ENCODE measurements around the gene FAM83D.
A peak's percentile ranks its signal among the peaks of the same experiment; 100 is the strongest.

GRCh38 chr20:38962044-38962927 lies 36.1 kb downstream of the FAM83D start, which contains the start of gene DHX35:
- TF ChIP-seq MAX (IDR thresholded peaks at IDR 0.05) = peak; percentile 99
- TF ChIP-seq TAF1 (IDR thresholded peaks at IDR 0.05; ENCODE audit: low read depth) = peak; percentile 71
- no peak for TF ChIP-seq RAD21 (IDR thresholded peaks at IDR 0.05; ENCODE audit: low read depth)
- TF ChIP-seq, protein P1, sequence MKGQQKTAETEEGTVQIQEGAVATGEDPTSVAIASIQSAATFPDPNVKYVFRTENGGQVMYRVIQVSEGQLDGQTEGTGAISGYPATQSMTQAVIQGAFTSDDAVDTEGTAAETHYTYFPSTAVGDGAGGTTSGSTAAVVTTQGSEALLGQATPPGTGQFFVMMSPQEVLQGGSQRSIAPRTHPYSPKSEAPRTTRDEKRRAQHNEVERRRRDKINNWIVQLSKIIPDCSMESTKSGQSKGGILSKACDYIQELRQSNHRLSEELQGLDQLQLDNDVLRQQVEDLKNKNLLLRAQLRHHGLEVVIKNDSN (IDR thresholded peaks at IDR 0.05) = peak; percentile 100
- no peak; the same call in 1 of the 2 replicates for TF ChIP-seq TCF12 (IDR thresholded peaks at IDR 0.05; ENCODE audit: low read depth)
- no peak for TF ChIP-seq EP300 (IDR thresholded peaks at IDR 0.05; ENCODE audit: borderline replicate concordance)
- peak; percentile 83 for TF ChIP-seq EGR1 (IDR thresholded peaks at IDR 0.05)
- TF ChIP-seq FOXM1 (IDR thresholded peaks at IDR 0.05; ENCODE audit: borderline replicate concordance, low read depth) = no peak; the same call in 1 of the 2 replicates
- no peak for TF ChIP-seq NFIC (IDR thresholded peaks at IDR 0.05)
- no peak for TF ChIP-seq REST (IDR thresholded peaks at IDR 0.05; ENCODE audit: low read depth)
- peak; percentile 8; the same call in 1 of the 2 replicates for TF ChIP-seq CREB1 (IDR thresholded peaks at IDR 0.05; ENCODE audit: low read depth)
- no peak for TF ChIP-seq CEBPB (IDR thresholded peaks at IDR 0.05)
- TF ChIP-seq YY1 (IDR thresholded peaks at IDR 0.05; ENCODE audit: low read depth) = peak; percentile 95
- TF ChIP-seq ZBTB7A (IDR thresholded peaks at IDR 0.05; ENCODE audit: low read depth) = no peak

All from Ishikawa (cell line).